EL (cell line): Measurements from ENCODE around the gene TRIO.
A peak's percentile ranks its signal among the peaks of the same experiment; 100 is the strongest.

Source experiments
- DNase-seq: peaks from one replicate; pipeline ENCODE4 v3.0.0-alpha.2; 2016

The TRIO gene

DNA sequence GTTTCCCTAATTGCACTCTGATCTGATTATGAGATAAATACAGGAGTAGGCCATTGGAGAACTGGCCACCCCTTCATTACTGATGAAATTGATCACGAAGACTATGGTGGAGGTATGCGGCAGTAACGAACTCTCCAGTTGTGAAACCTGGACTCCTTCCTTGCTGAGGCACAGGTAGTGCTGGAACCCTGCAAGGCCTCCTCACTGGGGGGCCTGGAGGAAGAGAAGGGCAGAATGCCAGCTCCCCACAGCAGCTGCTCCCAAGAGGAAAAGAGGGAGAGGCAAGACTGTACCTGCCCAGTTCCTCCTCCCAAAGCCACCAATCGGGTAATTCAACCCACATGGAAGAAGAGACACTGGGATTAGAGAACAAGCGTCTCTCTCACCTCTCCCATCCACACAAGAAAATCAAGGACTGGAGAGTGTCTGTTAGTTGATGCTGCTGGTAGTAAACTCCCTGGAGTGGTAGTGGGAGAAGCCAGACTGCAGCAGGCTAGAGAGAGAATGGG, 19.1 kb upstream of the TRIO start:
- no peak for DNase-seq

DNA sequence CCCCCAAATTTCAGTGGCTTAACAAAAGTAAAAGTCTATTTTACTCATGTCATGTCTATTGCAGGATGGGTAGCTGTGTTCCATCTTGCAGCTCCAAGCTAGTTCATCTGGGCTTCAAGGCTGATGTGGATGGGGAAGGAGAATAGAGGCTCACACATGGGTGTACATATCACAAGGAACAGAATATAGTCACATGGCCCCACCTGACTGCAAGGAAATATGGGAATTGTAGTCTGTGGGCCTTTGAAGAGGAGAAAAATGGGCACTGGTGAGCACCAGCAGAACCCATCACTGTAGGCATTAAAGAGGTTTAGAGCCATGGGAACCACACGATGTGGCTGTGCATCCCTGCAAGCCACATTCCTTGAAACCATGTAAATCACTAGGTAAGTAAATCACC, 17.9 kb upstream of the TRIO start:
- DNase-seq = no peak

DNA sequence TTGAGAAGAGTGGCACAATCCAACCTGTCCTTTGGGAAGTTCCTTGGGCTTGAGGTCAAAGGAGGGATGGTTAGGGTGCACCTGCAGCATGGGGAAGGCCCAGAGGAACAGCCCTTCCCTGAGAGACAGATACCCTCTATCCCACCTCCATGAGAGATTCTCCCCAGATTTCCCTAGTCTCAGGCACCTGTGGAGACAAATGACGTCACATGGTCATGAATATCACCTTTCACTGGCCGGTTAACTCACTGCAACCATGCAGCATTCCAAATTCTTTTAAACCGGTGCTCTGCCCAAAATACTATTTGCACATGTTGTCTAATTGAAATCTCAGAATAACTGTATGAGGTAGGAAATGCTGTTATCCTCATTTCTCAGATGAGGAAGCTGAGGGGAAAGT, 15.6 kb upstream of the TRIO start:
- no peak for DNase-seq

DNA sequence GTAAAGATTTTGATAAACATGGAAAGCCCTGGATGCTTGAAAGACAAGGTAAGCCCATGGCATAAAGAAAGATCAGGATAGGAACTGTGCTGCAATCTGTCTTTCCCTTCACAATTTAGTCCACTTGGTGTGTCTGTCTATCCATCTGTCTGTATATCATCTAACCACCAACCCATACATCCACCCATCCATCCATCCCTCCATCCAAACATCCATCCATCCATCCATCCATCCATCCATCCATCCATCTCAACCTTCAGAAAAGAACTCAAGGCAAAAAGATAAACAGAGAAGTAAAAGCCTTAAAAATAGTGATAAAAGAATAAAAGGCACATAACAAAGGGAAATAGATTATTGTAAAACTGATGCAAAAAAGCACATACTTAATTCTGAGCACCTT, 15.1 kb upstream of the TRIO start:
- DNase-seq = no peak

DNA sequence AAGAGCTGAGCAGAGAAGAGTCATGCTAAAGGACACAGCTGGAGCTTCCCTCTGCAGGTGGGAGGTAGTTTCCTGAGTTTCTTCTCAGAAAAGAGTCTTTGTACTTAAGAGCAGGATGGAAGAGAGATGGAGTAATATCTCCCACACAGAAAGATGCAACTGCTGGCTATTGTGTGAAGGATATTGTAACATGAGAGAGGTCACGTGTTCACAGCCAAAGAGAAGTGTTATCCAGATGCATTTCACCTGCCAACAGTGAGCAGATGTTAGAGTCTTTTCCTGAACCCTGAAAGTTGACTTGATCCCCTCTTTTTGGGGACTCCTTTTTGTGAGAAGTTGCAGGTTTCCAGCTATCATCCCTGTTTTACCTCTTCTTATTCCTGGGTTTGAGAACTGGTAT, 14.0 kb upstream of the TRIO start:
- DNase-seq = no peak

DNA sequence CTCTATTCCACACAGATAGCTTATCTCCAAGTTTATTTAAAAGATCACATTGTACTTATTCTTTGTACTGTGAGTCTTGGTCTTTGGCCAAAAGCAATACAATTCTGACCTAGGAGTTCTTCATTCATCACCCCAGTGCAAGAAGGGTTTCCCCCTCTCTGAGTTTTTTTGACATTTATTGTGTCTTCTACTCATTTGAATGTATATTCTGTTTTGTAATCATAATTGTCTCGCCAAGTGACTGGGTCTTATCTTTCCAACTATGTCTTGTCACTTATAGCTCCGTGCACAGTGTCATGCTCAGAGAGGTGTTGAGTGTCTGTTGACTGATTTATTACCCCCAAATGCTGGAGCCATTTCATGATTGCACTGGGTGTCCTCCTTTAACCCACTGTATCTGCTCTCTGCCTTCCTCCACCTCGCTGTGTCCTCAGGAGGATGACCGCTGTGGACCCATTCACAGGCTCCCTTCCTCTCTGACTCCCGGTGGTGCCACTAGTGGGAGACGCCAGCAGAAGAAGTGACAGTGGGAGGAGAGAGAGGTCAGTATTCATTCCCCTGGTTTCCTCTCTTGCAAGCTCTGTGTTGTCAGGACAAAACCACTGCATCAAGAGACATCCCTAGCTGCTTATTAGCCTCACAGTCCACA, 11.2 kb upstream of the TRIO start:
- DNase-seq = no peak

DNA sequence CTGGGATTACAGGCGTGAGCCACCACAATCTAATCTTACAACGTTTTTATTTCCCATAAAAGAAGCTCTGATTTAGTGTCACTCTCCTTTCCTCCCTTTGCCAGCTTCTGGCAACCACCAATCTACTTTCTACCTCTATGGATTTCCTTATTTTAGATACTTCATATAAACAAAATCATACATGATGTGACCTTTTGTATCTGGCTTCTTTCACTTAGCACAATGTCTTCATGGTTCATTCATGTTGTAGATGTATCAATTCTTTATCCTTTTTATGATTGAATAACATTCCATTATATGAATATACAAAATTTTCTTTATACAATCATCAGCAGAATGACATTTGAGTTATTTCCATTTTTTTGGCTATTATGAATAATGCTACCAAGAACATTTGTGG, 9.7 kb upstream of the TRIO start:
- DNase-seq = no peak

DNA sequence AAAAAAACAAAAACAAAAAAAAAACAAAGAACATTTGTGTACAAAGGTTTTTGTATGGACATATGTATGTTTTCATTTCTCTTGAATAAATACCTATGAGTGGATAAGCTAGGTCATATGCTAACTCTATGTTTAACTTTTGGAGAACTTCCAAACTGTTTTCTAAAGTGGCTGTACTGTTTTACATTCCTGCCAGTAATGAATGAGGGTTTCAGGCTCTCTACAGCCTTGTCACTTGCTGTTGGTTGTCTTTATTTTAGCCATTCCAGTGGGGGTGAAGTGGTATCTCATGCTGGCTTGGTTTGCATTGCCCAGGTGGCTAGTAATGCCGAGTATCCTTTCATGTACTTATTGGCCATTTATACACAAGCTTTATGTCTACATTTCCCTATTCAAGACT, 9.1 kb upstream of the TRIO start:
- no peak for DNase-seq

DNA sequence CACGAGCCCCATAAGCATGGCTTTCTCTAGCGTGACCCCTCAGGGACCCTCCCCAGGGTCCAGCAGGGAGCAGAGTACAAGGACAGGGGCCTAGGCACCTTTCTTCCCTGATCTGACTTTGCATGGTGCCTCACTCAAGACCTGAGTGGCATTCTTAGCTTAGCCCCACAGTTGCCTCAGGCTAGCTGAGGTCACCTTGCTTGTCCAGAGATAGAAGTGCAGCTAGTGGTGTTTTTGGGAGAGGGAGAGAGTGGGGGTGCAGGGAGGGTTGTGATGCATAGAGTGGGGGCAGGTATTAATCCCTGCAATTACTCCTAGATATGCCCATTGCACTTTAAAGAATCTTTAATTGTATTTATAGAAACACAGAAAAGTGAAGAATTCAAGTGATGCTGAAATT, 8.4 kb upstream of the TRIO start:
- no peak for DNase-seq

DNA sequence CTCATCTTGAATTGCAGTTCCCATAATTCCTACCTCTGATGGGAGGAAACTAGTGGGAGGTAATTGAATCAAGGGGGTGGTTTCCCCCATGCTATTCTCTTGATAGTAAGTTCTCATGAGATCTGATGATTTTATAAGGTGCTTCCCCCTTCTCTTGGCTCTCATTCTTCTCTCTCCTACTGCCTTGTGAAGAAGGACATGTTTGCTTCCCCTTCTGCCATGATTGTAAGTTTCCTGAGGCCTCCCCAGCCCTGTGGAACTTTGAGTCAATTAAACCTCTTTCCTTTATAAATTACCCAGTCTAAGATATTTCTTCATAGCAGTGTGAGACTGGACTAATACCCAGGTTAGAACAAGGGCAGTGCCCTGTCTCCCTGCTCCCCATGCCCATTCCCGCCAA, 7.5 kb upstream of the TRIO start:
- no peak for DNase-seq

DNA sequence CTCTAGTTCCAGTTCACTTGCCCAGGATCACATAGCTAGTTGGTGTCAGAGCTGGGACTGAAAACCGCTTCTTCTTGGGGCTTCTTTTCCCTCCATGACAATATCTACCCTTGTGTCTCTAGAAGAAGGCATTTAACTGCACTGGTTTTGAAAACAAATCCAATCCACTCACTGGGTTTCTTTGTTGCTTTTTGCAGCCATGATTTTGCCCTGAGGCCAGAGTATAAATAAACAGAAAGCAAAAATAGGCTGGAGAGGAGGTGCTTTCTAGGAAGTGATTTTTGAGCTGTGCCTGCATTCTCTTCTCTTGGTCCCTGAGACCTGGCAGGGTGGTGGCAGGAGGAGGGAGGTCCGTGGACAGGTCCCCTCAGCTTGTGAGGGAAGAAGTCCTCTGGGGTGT, 6.9 kb upstream of the TRIO start:
- no peak for DNase-seq

DNA sequence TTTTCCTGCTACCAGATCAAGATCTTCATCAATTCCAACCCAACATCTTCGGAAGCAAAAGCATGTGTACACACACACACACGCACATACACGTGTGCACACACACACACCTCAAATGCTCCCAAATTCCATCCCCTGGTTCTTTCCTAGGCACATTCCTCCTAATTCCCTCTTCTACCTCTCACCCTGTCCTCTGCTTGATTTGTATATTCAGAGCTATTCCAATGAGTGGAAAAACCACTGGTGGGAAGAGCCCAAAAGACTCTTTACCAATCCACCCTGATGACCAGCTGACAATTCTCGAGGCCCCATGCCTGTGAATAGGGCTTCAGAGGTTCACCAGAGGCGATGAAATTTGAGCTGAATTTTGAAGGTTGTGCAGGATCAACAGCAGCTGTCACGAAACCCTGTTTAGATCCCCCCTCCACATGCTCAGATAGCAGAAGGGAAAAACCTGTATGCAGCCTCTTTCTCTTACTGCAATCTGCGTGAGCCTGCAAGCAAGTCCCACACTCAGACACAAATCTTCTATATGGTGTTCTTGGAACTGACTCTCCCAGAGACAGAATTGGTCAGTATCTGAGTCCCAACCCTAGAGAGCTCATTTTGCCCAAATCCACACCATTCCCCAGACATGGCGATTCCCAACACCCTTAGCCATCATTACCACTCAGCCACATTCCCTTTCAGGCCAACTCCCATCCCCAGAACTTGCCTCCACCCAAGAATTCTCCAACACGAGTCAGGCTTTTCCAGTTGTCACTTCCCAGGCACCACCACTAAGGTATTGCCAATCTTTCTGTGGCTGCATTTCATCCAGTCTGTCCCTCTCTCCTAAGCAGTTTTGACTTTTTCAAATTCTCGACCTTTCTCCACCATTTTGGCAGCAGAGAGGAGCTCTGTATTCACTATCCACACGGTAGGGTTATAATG, 4.3 kb upstream of the TRIO start:
- no peak for DNase-seq

DNA sequence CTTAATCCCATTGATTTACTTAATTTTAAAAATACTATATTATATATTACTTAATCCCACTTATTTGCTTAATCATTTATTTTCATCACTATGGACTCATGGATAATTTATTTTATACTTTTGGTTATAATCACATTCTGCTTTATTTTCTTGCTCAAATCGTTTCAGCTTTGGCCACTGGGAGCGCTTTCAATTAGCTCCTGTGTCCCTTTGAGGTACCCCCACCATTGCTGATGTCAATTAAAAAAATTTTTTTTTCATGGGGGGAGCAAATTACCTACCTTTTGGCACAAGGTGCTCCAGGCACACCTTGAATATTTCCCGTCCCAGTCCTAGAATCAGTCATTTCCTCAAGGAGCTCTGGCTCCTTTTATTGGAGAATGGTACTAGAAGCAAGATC, 1.4 kb upstream of the TRIO start:
- no peak for DNase-seq

DNA sequence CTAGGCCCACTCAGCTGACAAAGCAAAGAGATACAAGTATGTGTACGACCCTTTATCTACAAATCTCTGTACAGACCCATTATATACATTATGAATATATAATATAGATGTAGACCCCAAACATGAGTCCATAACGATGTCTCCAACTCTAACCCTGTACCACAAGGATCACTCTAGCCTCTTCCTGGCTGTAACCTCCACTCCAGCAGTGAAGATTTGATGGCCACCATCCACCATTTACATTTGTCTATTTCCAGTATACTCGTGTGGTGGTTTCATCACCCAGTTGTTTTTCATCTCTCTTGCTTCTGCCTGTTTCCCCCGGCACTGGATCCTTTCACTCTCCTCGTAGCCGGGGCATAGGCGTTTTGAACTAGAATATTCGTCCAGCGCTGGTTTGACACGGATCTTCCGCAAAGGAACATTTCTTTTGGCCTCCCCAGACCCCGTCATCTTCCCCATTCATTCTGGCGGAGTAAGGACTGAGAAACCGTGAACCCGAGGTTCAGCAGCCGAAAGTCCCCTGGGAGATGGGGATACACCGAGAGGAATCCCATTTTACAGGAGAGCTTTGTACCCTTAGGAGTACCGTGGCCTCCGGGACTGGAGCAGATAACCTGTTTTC, 828 bp upstream of the TRIO start:
- no peak for DNase-seq

DNA sequence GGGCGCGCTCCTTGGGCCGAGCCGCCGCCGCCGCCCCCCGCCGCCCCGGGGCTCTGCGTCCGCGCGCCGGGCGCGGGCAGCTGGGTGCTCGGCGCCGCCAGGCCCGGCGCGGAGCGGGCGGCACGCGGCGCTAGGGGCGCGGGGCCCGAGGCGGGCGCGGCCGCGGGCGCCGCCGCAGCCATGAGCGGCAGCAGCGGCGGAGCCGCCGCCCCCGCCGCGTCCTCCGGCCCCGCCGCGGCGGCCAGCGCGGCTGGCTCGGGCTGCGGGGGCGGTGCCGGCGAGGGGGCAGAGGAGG, 351 bp downstream of the TRIO start:
- DNase-seq = no peak

DNA sequence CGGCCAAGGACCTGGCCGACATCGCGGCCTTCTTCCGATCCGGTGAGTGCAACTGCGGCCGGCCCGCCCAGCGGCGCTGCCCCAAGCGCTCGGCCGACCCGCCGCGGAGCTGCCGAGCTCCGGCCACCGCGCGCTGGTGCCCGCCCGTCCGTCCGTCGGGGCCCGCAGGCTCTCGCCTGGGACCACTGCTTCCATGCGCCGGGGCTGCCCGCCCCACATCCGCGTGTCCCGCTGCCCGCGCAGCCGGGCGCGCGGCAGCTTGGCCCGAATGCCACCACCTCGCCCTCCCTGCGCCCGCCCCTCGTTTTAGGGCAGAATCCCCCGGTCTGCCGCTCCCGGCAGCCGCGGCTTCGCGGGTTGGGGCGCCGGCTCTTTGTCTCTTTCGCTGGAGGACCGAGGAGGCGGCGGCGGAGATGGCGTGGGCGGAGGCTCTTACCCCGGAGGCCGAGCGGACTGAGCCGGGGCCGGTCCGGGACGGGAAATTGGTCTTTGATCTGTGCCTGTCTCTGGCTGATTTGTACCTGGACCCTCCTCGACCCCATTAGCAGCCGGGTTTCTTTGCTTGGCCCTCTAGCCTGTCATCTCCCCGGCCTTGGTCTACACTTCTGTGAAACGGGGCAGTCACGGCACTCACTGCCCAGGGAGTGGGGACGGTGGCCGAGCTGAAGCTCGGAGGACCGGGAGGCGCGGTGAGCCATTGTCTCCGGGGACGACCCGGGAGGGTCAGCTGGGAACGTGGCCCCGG, 871 bp downstream of the TRIO start:
- no peak for DNase-seq

DNA sequence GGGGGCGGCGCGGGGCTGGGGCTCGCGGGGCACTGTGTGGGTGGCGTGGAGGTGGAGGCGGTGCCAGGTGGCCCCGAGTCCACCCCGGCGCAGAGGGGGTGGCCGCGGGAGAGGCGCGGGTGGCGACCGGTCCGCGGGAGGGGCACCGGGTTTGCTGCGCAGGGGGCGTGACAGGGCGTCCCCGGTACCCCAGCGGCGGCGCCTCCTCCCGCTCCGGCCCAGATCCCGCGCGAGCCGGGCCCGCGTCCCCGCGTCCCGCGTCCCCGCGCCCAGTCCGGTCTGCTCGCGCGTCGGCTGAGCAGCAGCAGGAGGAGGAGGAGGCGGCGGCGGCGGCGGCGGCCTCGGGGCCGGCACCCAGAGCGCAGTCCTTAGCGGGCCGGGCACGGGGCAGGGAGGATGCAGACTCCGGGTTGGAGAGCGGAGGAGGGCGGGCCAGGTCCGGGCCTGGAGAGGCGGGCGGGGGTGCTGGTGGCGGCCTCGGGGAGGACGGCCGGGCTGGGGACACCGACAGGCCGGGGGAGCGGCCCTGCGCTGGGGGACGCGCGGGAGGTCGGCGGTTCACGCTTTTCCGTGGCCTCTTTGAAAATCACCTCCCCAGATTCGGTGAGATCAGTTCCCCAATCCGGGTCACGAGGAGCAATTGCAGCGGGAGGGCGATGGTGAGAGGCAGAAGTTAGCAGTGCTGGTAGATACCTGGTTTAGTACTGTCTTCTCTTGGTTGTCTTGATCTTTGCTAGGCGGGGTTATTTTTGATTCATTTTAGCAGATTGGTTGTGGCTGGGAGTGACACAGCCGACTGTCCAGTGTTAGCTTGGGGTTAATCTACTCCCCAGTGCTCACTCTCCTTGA, 1.7 kb downstream of the TRIO start:
- peak; percentile 84 for DNase-seq

DNA sequence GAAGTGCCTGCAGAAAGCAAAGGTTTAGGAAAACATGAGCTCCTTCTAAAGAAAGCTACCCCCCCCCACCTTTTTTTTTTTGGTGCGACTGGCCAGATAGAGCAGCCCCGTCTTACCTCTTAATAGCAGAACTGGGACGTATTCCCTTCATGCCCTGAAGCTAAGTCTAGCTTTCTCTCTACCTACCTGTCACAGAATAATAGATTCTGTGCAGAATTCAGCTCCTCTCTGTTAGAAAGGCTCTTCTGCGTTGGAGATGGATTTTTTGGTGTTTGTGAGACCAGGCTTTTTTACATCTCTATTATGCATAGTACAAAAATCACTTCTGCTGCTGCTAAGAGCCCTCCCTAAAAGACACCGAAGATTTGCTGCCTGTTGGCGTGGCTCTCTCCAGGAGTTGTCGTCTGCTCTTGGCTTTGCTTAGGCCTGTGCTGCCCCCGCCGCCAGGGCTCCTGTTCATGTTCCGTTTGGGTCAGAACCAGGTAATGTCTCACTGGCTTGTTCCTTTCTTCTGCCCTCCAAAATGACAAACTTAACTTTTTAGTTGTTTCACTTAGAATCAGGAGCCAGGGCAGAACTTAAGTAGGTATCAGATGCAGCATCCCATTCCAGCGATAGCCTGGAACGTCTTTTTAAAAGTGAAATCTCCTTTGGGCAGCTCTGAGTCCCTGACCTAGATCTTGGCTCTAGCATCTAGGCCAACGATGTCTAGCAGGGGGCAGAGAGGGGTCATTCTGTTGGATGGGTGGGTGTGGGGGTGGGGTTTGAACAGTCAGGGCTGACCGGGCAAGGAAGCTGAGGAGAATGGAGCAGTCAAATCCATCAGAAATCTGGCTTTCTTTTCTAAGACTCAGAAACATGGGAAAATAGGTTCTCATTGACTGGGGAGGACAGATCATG, 2.5 kb downstream of the TRIO start:
- DNase-seq = no peak

DNA sequence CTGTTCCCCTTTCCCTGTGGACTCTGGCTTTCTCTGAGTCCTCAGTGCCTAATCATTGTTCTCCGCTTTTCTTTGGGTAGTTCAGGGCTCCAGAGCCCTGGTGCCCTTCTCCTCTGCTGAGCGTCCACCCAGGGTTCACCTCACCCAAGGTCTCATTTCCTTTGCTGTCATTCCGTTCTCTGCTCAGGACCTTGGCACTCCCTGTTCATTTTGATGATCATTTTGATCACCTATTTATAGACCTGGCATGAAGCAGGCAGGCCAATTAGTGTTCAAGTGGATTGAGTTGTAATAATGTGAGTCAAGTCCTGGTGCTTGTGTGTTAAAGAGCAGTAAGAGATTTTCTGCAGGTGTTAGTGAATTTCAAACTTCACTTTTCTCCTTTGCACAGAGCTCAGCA, 3.6 kb downstream of the TRIO start:
- DNase-seq = no peak

DNA sequence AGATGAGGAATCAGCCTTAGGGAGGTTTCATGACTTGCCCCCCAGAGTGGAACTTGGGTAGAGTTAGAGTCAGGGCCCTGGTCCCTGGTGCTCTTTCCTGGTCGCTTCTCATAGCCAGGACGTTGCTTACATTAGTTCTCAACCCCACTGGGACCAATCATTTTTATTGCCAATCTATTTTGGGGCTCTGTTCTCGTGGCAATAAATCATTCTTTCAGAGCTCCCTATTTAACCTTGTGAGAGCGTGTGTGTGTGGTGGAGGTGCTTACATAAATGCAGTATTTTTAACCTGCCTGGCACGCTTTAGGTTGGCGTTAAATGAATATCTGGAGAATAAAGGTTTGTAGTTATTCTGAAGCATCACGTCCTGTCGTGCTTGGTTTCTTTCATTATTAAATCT, 4.1 kb downstream of the TRIO start:
- no peak for DNase-seq

DNA sequence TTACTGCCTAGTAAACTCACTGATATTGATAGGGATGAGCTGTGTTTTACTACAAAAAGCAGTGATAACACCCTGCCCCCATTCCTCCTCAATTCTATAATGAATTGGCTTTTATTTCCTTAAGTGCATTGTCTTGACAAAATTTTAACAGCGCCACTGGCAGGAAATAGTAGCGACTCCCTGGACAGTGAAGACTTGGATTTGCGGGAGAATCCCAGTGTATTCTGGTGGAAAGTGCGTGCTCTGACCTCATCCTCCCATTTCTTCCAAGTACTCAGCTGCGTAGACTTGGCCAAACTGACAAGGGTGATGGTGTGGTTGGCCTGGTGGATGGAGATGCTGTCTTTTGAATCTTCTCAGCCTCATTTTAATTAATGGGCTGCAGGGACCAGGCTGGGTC, 5.3 kb downstream of the TRIO start:
- no peak for DNase-seq
